AG04449 (cell line): ENCODE data around the gene FHOD1.

Source experiments
- CTCF ChIA-PET: fragments of 350-600 bp; formaldehyde crosslinking; extraction: SDS; loops from one replicate; lab custom pipeline; 2021; ENCODE audit warnings: antibody characterized with exemption; lab: Yijun Ruan, JAX
- POLR2A ChIA-PET: fragments of 400-600, 350-600 bp; formaldehyde crosslinking; extraction: SDS; loops from one replicate; lab custom pipeline; 2020; ENCODE audit warnings: antibody characterized with exemption, inconsistent platforms; lab: Yijun Ruan, JAX
- DNase-seq: peaks from one replicate; pipeline ENCODE4 v3.0.0-alpha.2; 2010; ENCODE audit warnings: low read depth, low spot score
- H3K4me3 ChIP-seq: 2 replicates; pipeline ENCODE4 v1.5.1; 2011; ENCODE audit warnings: low read depth, mild to moderate bottlenecking, control low read depth, low read length
- CTCF ChIP-seq: IDR thresholded peaks from one replicate; pipeline ENCODE4 v1.5.1; 2011; ENCODE audit warnings: mild to moderate bottlenecking, moderate library complexity, low read length, control low read depth, inconsistent platforms; ENCODE audit not compliant: insufficient read depth; ENCODE audit errors: missing control alignments

FHOD1 gene

GRCh38 chr16:67211674-67212073 lies 35.6 kb downstream of the FHOD1 start:
- no peak for DNase-seq
- H3K4me3 ChIP-seq = no peak overlapping the region
- ChIA-PET CTCF (interaction anchor here (10.5 kb wide), 1 partner anchor 15 kb away, joined by 83 read pairs; the partner anchor contains the start of genes E2F4 and ELMO3), POLR2A (no interaction called here)
- no peak for TF ChIP-seq CTCF

GRCh38 chr16:67210069-67210937 lies 37.0 kb downstream of the FHOD1 start:
- no peak for TF ChIP-seq CTCF
- ChIA-PET CTCF (interaction anchor here (10.5 kb wide), 1 partner anchor 14 kb away, joined by 83 read pairs; the partner anchor contains the start of genes E2F4 and ELMO3), POLR2A (interaction anchor here (0.6 kb wide), 1 partner anchor 13 kb away, joined by 3 read pairs; no protein-coding TSS in a partner anchor)
- no peak for DNase-seq
- no peak overlapping the region for H3K4me3 ChIP-seq

GRCh38 chr16:67209565-67209964 lies 37.7 kb downstream of the FHOD1 start:
- CTCF ChIA-PET = interaction anchor here (1.2 to 10.5 kb wide), 2 partner anchors 11 to 13 kb away, joined by 3 to 83 read pairs; partner anchors contain the start of genes E2F4 and ELMO3
- POLR2A ChIA-PET = interaction anchor here (1.1 to 2.2 kb wide), 2 partner anchors 17 to 39 kb away, joined by 5 to 9 read pairs; partner anchors contain the start of gene TMEM208

GRCh38 chr16:67208154-67208896 lies 39.0 kb downstream of the FHOD1 start:
- CTCF ChIA-PET = interaction anchor here (1.0 to 10.5 kb wide), 6 partner anchors 10 to 131 kb away, joined by 3 to 83 read pairs (median 4); partner anchors contain the start of genes E2F4 and ELMO3
- TF ChIP-seq CTCF = no peak
- no peak overlapping the region for H3K4me3 ChIP-seq
- no peak for DNase-seq
- POLR2A ChIA-PET = interaction anchor here (0.6 to 2.2 kb wide), 8 partner anchors 9 to 100 kb away, joined by 3 to 9 read pairs (median 4); partner anchors contain the start of gene TMEM208

More at GRCh38 chr16:67209565-67209964, 37.7 kb downstream of the FHOD1 start:
- TF ChIP-seq CTCF = no peak
- H3K4me3 ChIP-seq = no peak overlapping the region
- no peak for DNase-seq

GRCh38 chr16:67207249-67208091 lies 39.8 kb downstream of the FHOD1 start:
- no peak for TF ChIP-seq CTCF
- CTCF ChIA-PET = interaction anchor here (1.0 to 10.5 kb wide), 5 partner anchors 11 to 132 kb away, joined by 3 to 83 read pairs (median 4); partner anchors contain the start of genes E2F4 and ELMO3
- DNase-seq = no peak
- no peak overlapping the region for H3K4me3 ChIP-seq
- POLR2A ChIA-PET = interaction anchor here (0.6 to 2.2 kb wide), 5 partner anchors 8 to 19 kb away, joined by 3 to 9 read pairs (median 4); partner anchors contain the start of gene TMEM208
